Endothelial cell of umbilical vein (primary cell): ENCODE data around the gene UBB.

Experiments
- POLR2A ChIP-seq: IDR thresholded peaks from 2 replicates; pipeline ENCODE4 v1.6.1; 2012; ENCODE audit warnings: low read depth, mild to moderate bottlenecking, control low read depth, low read length
- TF ChIP-seq, protein P1 (sequence below): IDR thresholded peaks from 2 replicates; pipeline ENCODE4 v1.6.1; 2011; ENCODE audit not compliant: insufficient read depth, insufficient read length

DNA sequence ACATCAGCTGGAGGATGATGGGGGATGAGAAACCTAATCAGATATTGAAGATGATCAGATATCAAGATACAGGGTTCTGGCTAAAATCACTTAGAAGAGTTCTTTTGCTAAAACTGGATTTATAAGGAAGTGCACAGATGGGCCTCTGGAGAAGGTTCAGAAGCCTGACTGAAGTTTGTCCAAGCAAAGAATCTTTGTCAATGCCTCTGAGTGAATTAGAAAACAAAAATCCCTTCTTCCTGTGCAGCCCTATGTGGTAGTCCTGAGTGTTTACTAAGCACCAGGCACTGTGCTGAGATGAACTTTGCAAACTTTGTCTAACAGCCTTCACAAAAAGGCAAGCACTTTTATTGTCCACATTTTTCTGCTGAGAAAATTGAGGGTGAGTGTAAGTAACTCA lies 16.3 kb upstream of the UBB start:
- TF ChIP-seq, protein P1, sequence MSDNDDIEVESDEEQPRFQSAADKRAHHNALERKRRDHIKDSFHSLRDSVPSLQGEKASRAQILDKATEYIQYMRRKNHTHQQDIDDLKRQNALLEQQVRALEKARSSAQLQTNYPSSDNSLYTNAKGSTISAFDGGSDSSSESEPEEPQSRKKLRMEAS, result no peak
- TF ChIP-seq POLR2A, result no peak
